GM23338 (cell line): Measurements from ENCODE around the gene PRPSAP1. TPM values are rescaled to one million over a fixed set of nuclear protein-coding genes. Genes with fewer than 3 reads are reported as not detected.
A peak's percentile ranks its signal among the peaks of the same experiment; 100 is the strongest.

ENCODE experiments used
- ATAC-seq: fragments of 200-7000 bp; cut with Tn5 transposase; 3 replicates; pipeline ENCODE4 v1.9.1; 2020
- DNase-seq: peaks from one replicate; pipeline ENCODE4 v3.0.0-alpha.2; 2015; ENCODE audit warnings: low spot score
- H2AFZ ChIP-seq: fragments of 200-600 bp; sonication (generic); 2 replicates; pipeline ENCODE4 v1.8.0; 2016; ENCODE audit warnings: antibody characterized with exemption, mild to moderate bottlenecking, moderate library complexity
- H3F3A ChIP-seq: fragments of 200-600 bp; sonication (generic); replicated peaks from 2 replicates; pipeline ENCODE4 v1.8.0; 2017; ENCODE audit warnings: antibody characterized with exemption, mixed run types, low read depth
- H3K27ac ChIP-seq: fragments of 200-600 bp; sonication (generic); 2 replicates; pipeline ENCODE4 v1.6.1; 2016; ENCODE audit warnings: low read depth
- H3K27me3 ChIP-seq: fragments of 200-600 bp; sonication (generic); 2 replicates; pipeline ENCODE4 v1.8.0; 2016; ENCODE audit warnings: mild to moderate bottlenecking, mixed run types, moderate library complexity; ENCODE audit not compliant: insufficient read depth
- H3K36me3 ChIP-seq: fragments of 200-600 bp; sonication (generic); 2 replicates; pipeline ENCODE4 v1.8.0; 2016; ENCODE audit warnings: mild to moderate bottlenecking; ENCODE audit not compliant: insufficient read depth
- H3K4me1 ChIP-seq: fragments of 200-600 bp; sonication (generic); 2 replicates; pipeline ENCODE4 v1.8.0; 2016; ENCODE audit warnings: mild to moderate bottlenecking, moderate library complexity; ENCODE audit not compliant: insufficient read depth
- H3K4me2 ChIP-seq: fragments of 200-600 bp; sonication (generic); 2 replicates; pipeline ENCODE4 v1.7.1; 2017; ENCODE audit warnings: mixed run types
- H3K4me3 ChIP-seq: fragments of 200-600 bp; sonication (generic); 2 replicates; pipeline ENCODE4 v1.6.1; 2016; ENCODE audit warnings: mixed run types
- H3K79me2 ChIP-seq: fragments of 200-600 bp; sonication (generic); replicated peaks from 2 replicates; pipeline ENCODE4 v1.8.0; 2017; ENCODE audit warnings: mild to moderate bottlenecking; ENCODE audit not compliant: insufficient read depth
- H3K9me2 ChIP-seq: fragments of 200-600 bp; sonication (generic); 2 replicates; pipeline ENCODE4 v1.8.0; 2017; ENCODE audit not compliant: insufficient read depth
- H4K20me1 ChIP-seq: fragments of 200-600 bp; sonication (generic); replicated peaks from 2 replicates; pipeline ENCODE4 v1.8.0; 2017; ENCODE audit warnings: mild to moderate bottlenecking; ENCODE audit not compliant: insufficient read depth
- H3K27ac Mint-ChIP-seq: 2 replicates; pipeline ENCODE4 v1.8.0; 2020; ENCODE audit warnings: inconsistent platforms, mild to moderate bottlenecking, moderate library complexity, mixed read lengths
- H3K27me3 Mint-ChIP-seq: 3 replicates; pipeline ENCODE4 v1.8.0; 2022; ENCODE audit warnings: low read depth, mild to moderate bottlenecking, moderate library complexity, mixed read lengths, inconsistent platforms; ENCODE audit not compliant: insufficient read depth, poor library complexity
- H3K36me3 Mint-ChIP-seq: 3 replicates; pipeline ENCODE4 v1.8.0; 2021; ENCODE audit warnings: low read depth, mild to moderate bottlenecking, inconsistent platforms, moderate library complexity, mixed read lengths
- H3K4me1 Mint-ChIP-seq: 3 replicates; pipeline ENCODE4 v1.8.0; 2020; ENCODE audit warnings: mild to moderate bottlenecking, inconsistent platforms, mixed read lengths
- H3K4me3 Mint-ChIP-seq: 3 replicates; pipeline ENCODE4 v1.8.0; 2021; ENCODE audit warnings: moderate library complexity, mild to moderate bottlenecking, inconsistent platforms, mixed read lengths
- H3K9me3 Mint-ChIP-seq: 3 replicates; pipeline ENCODE4 v1.8.0; 2020; ENCODE audit warnings: moderate library complexity, mild to moderate bottlenecking, inconsistent platforms, mixed read lengths
- STAT1 ChIP-seq: IDR thresholded peaks from one replicate; pipeline ENCODE4 v1.6.1; 2016; ENCODE audit warnings: antibody characterized with exemption; ENCODE audit not compliant: unreplicated experiment
- ZNF114 ChIP-seq: fragments of 250-450 bp; sonication (Bioruptor Pico); IDR thresholded peaks from 2 replicates; pipeline ENCODE4 v1.5.0; 2020; ENCODE audit warnings: mild to moderate bottlenecking, moderate library complexity
- polyA plus RNA-seq: library from polyadenylated mRNA; unstranded; fragments of >200 nt; fragmentation: Nextera tagmentation; extraction: Ambion mirVana; gene quantifications from 2 replicates; pipeline ENCODE4 v1.2.1, GENCODE V29; 2016
- total RNA-seq: library from RNA; depleted of rRNA; stranded (reverse); fragments of >200 nt; shearing (Covaris generic); gene quantifications from 2 replicates; pipeline ENCODE4 v1.2.3, GENCODE V29; 2014
- TF ChIP-seq, protein P1 (sequence below), 2 experiments: fragments of 200-600 bp in 1 of 2; sonication (generic) in 1 of 2; conservative IDR thresholded peaks; 2 replicates each; pipeline versions ENCODE4 v1.5.1 to v1.6.1; 2016 to 2017; ENCODE audit warnings: antibody characterized with exemption in 2 of 2, low read depth in 2 of 2, mild to moderate bottlenecking in 2 of 2, moderate library complexity in 1 of 2
- TF ChIP-seq, protein P2 (sequence below): IDR thresholded peaks from one replicate; pipeline ENCODE4 v1.6.1; 2018; ENCODE audit warnings: antibody characterized with exemption; ENCODE audit not compliant: unreplicated experiment
- TF ChIP-seq, protein P3 (sequence below): fragments of 250-450 bp; sonication (Bioruptor Pico); IDR thresholded peaks from 2 replicates; pipeline ENCODE4 v1.5.0; 2020; ENCODE audit warnings: mild to moderate bottlenecking, moderate library complexity

PRPSAP1 gene
- total and polyA plus RNA-seq, 2 experiments from 2014 or later = 39.5 to 58.8 TPM

DNA sequence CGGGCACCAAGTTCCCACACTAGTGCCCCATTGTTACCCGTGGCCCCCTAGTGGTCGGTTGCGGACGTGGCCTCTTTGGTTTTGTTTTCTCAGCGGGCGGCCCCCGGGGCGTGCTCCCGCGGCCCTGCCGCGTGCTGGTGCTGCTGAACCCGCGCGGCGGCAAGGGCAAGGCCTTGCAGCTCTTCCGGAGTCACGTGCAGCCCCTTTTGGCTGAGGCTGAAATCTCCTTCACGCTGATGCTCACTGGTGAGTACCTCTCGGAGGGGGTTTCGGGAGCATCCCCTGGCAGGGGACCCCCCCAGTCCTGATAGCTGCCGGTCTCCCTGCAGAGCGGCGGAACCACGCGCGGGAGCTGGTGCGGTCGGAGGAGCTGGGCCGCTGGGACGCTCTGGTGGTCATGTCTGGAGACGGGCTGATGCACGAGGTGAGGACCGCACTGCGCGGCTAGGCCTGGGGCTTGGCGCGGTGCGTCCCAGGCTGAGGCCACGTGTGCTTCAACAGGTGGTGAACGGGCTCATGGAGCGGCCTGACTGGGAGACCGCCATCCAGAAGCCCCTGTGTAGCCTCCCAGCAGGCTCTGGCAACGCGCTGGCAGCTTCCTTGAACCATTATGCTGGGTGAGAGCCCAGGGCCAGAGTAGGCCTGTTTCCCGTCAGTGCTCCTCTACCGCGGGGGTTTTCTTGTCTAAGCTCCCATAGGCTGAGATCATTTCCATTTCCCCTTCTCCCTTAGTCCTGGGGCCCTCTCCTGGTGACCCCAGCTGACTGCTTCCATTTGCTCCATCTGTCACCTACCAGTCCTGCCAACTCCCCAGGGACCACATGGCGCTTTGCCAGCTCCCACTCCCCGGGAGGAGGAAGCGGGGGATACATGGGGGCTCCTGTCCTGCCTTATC lies 32.4 kb upstream of the PRPSAP1 start:
- ATAC-seq (peak; percentile 5), DNase-seq (peak; percentile 93)
- H3K79me2 ChIP-seq = no peaks in the 10 kb centered on the region
- peaks cover 20% of the 10 kb centered on the region; the same call in 2 of the 3 replicates for H3K36me3 Mint-ChIP-seq
- H3K27me3 ChIP-seq = peaks cover 54% of the 10 kb centered on the region
- H3K9me2 ChIP-seq = no peaks in the 10 kb centered on the region
- no peak overlapping the region for H3K27ac ChIP-seq
- peak overlapping the region; percentile 84; the same call in 1 of the 2 replicates for H3K4me2 ChIP-seq
- H3K4me3 ChIP-seq = peak overlapping the region; percentile 84
- peaks cover 17% of the 10 kb centered on the region for H3F3A ChIP-seq
- no peaks in the 10 kb centered on the region; the same call in 1 of the 3 replicates for H3K9me3 Mint-ChIP-seq
- H4K20me1 ChIP-seq = no peaks in the 10 kb centered on the region
- H3K4me3 Mint-ChIP-seq = no peak overlapping the region
- H3K4me1 ChIP-seq = peaks cover 28% of the 10 kb centered on the region
- H2AFZ ChIP-seq = peak overlapping the region; percentile 59; the same call in 1 of the 2 replicates
- H3K36me3 ChIP-seq = no peaks in the 10 kb centered on the region
- peaks cover 55% of the 10 kb centered on the region for H3K27me3 Mint-ChIP-seq
- H3K4me1 Mint-ChIP-seq = peaks cover 33% of the 10 kb centered on the region
- no peak overlapping the region for H3K27ac Mint-ChIP-seq
- TF ChIP-seq, protein P1, sequence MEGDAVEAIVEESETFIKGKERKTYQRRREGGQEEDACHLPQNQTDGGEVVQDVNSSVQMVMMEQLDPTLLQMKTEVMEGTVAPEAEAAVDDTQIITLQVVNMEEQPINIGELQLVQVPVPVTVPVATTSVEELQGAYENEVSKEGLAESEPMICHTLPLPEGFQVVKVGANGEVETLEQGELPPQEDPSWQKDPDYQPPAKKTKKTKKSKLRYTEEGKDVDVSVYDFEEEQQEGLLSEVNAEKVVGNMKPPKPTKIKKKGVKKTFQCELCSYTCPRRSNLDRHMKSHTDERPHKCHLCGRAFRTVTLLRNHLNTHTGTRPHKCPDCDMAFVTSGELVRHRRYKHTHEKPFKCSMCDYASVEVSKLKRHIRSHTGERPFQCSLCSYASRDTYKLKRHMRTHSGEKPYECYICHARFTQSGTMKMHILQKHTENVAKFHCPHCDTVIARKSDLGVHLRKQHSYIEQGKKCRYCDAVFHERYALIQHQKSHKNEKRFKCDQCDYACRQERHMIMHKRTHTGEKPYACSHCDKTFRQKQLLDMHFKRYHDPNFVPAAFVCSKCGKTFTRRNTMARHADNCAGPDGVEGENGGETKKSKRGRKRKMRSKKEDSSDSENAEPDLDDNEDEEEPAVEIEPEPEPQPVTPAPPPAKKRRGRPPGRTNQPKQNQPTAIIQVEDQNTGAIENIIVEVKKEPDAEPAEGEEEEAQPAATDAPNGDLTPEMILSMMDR (conservative IDR thresholded peaks at IDR 0.05; ENCODE audit: low read depth in 2 of 2) = peak; percentile 73 to 78
- TF ChIP-seq, protein P2, sequence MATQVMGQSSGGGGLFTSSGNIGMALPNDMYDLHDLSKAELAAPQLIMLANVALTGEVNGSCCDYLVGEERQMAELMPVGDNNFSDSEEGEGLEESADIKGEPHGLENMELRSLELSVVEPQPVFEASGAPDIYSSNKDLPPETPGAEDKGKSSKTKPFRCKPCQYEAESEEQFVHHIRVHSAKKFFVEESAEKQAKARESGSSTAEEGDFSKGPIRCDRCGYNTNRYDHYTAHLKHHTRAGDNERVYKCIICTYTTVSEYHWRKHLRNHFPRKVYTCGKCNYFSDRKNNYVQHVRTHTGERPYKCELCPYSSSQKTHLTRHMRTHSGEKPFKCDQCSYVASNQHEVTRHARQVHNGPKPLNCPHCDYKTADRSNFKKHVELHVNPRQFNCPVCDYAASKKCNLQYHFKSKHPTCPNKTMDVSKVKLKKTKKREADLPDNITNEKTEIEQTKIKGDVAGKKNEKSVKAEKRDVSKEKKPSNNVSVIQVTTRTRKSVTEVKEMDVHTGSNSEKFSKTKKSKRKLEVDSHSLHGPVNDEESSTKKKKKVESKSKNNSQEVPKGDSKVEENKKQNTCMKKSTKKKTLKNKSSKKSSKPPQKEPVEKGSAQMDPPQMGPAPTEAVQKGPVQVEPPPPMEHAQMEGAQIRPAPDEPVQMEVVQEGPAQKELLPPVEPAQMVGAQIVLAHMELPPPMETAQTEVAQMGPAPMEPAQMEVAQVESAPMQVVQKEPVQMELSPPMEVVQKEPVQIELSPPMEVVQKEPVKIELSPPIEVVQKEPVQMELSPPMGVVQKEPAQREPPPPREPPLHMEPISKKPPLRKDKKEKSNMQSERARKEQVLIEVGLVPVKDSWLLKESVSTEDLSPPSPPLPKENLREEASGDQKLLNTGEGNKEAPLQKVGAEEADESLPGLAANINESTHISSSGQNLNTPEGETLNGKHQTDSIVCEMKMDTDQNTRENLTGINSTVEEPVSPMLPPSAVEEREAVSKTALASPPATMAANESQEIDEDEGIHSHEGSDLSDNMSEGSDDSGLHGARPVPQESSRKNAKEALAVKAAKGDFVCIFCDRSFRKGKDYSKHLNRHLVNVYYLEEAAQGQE = no peak

DNA sequence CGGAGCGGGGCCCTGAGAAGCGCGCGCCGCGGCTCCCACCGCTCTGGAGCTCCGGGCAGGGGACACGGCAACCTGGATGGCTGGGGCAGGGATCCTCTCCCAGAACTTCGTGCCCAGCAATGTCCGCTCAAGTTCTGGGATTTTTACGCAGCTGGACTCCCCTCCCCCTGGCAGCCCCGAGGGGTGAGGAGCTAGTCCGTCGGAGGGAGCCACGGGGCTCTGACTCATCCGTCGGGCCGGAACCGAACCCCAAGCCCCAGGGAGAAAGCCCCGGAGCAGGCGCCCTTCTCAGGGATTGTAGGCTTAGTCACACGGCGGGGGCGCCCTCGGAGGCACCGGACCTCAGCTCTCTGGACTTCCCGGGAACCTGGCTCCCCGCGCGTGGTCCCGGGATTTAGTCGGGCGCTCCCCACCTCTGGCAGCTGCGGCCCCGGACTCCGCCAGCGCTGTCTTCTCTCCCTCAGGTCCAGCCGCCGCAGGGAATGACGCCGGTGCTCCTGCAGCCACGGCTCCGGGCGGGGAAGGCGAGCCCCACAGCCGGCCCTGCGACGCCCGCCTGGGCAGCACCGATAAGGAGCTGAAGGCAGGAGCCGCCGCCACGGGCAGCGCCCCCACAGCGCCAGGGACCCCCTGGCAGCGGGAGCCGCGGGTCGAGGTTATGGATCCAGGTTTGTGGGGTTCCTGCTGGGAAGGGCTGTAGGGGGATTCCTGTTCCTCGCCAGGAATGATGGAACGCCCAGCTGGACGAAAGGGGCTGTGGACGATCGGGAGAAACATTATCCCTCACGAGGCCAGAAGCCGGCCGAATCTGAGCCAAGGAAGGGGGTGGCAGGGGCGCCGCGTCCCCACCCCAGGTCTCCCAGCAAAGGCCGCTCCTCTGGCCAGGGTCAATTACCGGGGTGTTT lies 31.5 kb upstream of the PRPSAP1 start:
- ATAC-seq (peak; percentile 2), DNase-seq (peak; percentile 53)
- Histone ChIP-seq H3K4me1 (peaks cover 27% of the 10 kb centered on the region), H2AFZ (peak overlapping the region; percentile 89), H3K4me3 (peak overlapping the region; percentile 84), H3K27me3 (peaks cover 60% of the 10 kb centered on the region), H3K27ac (no peak overlapping the region), H3K4me2 (peak overlapping the region; percentile 84), H3F3A (peaks cover 16% of the 10 kb centered on the region), H3K9me2 (no peaks in the 10 kb centered on the region), H3K79me2 (no peaks in the 10 kb centered on the region), H4K20me1 (no peaks in the 10 kb centered on the region), H3K36me3 (no peaks in the 10 kb centered on the region)
- Mint-ChIP-seq H3K4me1 (peaks cover 27% of the 10 kb centered on the region), H3K36me3 (peaks cover 13% of the 10 kb centered on the region; the same call in 2 of the 3 replicates), H3K27ac (no peak overlapping the region), H3K27me3 (peaks cover 61% of the 10 kb centered on the region), H3K4me3 (peak overlapping the region; percentile 58), H3K9me3 (no peaks in the 10 kb centered on the region; the same call in 2 of the 3 replicates)
- TF ChIP-seq ZNF114 (CRISPR knock-in tag) = no peak
- TF ChIP-seq STAT1 = no peak
- TF ChIP-seq, protein P3, sequence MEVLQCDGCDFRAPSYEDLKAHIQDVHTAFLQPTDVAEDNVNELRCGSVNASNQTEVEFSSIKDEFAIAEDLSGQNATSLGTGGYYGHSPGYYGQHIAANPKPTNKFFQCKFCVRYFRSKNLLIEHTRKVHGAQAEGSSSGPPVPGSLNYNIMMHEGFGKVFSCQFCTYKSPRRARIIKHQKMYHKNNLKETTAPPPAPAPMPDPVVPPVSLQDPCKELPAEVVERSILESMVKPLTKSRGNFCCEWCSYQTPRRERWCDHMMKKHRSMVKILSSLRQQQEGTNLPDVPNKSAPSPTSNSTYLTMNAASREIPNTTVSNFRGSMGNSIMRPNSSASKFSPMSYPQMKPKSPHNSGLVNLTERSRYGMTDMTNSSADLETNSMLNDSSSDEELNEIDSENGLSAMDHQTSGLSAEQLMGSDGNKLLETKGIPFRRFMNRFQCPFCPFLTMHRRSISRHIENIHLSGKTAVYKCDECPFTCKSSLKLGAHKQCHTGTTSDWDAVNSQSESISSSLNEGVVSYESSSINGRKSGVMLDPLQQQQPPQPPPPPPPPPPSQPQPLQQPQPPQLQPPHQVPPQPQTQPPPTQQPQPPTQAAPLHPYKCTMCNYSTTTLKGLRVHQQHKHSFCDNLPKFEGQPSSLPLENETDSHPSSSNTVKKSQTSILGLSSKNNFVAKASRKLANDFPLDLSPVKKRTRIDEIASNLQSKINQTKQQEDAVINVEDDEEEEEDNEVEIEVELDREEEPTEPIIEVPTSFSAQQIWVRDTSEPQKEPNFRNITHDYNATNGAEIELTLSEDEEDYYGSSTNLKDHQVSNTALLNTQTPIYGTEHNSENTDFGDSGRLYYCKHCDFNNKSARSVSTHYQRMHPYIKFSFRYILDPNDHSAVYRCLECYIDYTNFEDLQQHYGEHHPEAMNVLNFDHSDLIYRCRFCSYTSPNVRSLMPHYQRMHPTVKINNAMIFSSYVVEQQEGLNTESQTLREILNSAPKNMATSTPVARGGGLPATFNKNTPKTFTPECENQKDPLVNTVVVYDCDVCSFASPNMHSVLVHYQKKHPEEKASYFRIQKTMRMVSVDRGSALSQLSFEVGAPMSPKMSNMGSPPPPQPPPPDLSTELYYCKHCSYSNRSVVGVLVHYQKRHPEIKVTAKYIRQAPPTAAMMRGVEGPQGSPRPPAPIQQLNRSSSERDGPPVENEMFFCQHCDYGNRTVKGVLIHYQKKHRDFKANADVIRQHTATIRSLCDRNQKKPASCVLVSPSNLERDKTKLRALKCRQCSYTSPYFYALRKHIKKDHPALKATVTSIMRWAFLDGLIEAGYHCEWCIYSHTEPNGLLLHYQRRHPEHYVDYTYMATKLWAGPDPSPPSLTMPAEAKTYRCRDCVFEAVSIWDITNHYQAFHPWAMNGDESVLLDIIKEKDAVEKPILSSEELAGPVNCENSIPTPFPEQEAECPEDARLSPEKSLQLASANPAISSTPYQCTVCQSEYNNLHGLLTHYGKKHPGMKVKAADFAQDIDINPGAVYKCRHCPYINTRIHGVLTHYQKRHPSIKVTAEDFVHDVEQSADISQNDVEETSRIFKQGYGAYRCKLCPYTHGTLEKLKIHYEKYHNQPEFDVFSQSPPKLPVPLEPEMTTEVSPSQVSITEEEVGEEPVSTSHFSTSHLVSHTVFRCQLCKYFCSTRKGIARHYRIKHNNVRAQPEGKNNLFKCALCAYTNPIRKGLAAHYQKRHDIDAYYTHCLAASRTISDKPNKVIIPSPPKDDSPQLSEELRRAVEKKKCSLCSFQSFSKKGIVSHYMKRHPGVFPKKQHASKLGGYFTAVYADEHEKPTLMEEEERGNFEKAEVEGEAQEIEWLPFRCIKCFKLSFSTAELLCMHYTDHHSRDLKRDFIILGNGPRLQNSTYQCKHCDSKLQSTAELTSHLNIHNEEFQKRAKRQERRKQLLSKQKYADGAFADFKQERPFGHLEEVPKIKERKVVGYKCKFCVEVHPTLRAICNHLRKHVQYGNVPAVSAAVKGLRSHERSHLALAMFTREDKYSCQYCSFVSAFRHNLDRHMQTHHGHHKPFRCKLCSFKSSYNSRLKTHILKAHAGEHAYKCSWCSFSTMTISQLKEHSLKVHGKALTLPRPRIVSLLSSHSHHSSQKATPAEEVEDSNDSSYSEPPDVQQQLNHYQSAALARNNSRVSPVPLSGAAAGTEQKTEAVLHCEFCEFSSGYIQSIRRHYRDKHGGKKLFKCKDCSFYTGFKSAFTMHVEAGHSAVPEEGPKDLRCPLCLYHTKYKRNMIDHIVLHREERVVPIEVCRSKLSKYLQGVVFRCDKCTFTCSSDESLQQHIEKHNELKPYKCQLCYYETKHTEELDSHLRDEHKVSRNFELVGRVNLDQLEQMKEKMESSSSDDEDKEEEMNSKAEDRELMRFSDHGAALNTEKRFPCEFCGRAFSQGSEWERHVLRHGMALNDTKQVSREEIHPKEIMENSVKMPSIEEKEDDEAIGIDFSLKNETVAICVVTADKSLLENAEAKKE = no peak
